H1 (cell line): Measurements from ENCODE around the gene ADAMTS17. TPM values are rescaled to one million over a fixed set of nuclear protein-coding genes. Genes with fewer than 3 reads are reported as not detected.

Source experiments
- PHF8 ChIP-seq: fragments of 200-600 bp; sonication (generic); conservative IDR thresholded peaks from 2 replicates; pipeline ENCODE4 v1.7.1; 2012; ENCODE audit warnings: low read depth, mild to moderate bottlenecking, inconsistent platforms, low read length, moderate library complexity
- RNF2 ChIP-seq: fragments of 200-900, 300-1000 bp; sonication (generic); IDR thresholded peaks from 2 replicates; pipeline ENCODE4 v1.7.1; 2016; ENCODE audit warnings: borderline replicate concordance, low read depth, mild to moderate bottlenecking, antibody characterized with exemption, low read length; ENCODE audit not compliant: poor library complexity, severe bottlenecking; ENCODE audit errors: missing control alignments
- polyA plus RNA-seq, 7 experiments: library from polyadenylated mRNA; depleted of rRNA in 3 of 7; stranded (reverse) in 5 of 7; unstranded in 2 of 7; fragments of >200 nt in 5 of 7; fragments of 200-250 nt in 2 of 7; gene quantifications; 1 replicate in 5 of 7; 2 replicates in 1 of 7; 4 replicates in 1 of 7; pipeline versions ENCODE4 v1.2.1 to v1.2.3, GENCODE V29; 2011 to 2013; ENCODE audit warnings: missing spikeins in 2 of 7, mixed read lengths in 2 of 7
- total RNA-seq: library from RNA; stranded (reverse); fragmentation: NEBNext Ultra II Directional; extraction: Animal tissue kit (Norgen Biotek cat#: 25700); gene quantifications from 2 replicates; pipeline ENCODE4 v1.2.1, GENCODE V29; 2021
- TF ChIP-seq, protein P1 (sequence below): IDR thresholded peaks from 2 replicates; pipeline ENCODE4 v1.6.1; 2011; ENCODE audit warnings: low read length, improper control_type of control experiment

The ADAMTS17 gene
- total and polyA plus RNA-seq, 2 of the 8 experiments (the other 6 are each of a cell fraction or from before 2014, with no cell fraction given), result 0.51 to 1.7 TPM

- TF ChIP-seq PHF8, result no peak
- no peak for TF ChIP-seq RNF2
- TF ChIP-seq, protein P1, sequence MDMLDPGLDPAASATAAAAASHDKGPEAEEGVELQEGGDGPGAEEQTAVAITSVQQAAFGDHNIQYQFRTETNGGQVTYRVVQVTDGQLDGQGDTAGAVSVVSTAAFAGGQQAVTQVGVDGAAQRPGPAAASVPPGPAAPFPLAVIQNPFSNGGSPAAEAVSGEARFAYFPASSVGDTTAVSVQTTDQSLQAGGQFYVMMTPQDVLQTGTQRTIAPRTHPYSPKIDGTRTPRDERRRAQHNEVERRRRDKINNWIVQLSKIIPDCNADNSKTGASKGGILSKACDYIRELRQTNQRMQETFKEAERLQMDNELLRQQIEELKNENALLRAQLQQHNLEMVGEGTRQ, result no peak
Measured at GRCh38 chr15:100264994-100265640, 76.7 kb downstream of the ADAMTS17 start (continued).
